Myocyte (in vitro differentiated cells): ENCODE data around the gene FOXP1. TPM values are rescaled to one million over a fixed set of nuclear protein-coding genes. Genes with fewer than 3 reads are reported as not detected.

Source experiments
- microRNA counts: library from miRNA; unstranded; fragments of <30 nt; microRNA quantifications from one replicate; lab custom pipeline; 2016
- microRNA-seq: library from miRNA; unstranded; fragments of <30 nt; microRNA quantifications from one replicate; pipeline ENCODE4, GENCODE V29; 2016
- total RNA-seq: library from RNA; depleted of rRNA; stranded (reverse); fragments of >200 nt; gene quantifications from 2 replicates; pipeline ENCODE4 v1.2.3, GENCODE V29; 2014

Gene FOXP1
- total RNA-seq, 1 donor from 2014 or later: 28.8 TPM

MicroRNAs within 50 kb of the gene (microRNA counts, 767-probe panel; counts per million panel counts)
- microRNA hsa-miR-1284 (lab: Ali Mortazavi, UCI): not detected

Small RNA genes within 50 kb of the gene (microRNA-seq; reads per million reads assigned to microRNA genes)
- gene MIR1284: not detected

Other genes starting within 250 kb of the FOXP1 start
- 0.42 and 0.64 TPM in 2 replicates for gene EIF4E3, start 141.7 kb upstream of the FOXP1 start, total RNA-seq
- not detected in 2 replicates for gene GPR27, start 170.1 kb upstream of the FOXP1 start, total RNA-seq
- not detected in 2 replicates for gene PROK2, start 201.4 kb upstream of the FOXP1 start, total RNA-seq